NCI-H187 (cell line): ENCODE data around the gene TBC1D10B.
"Not testable (repeated sequence)": the region's sequence is repeated elsewhere in the genome, so short reads cannot be mapped to it uniquely, and the experiment has no call there.

Source experiments
- DNase-seq, 2 experiments: peaks; one replicate each; lab custom pipeline; 2025; lab: John Stamatoyannopoulos, UW

The TBC1D10B gene

DNA sequence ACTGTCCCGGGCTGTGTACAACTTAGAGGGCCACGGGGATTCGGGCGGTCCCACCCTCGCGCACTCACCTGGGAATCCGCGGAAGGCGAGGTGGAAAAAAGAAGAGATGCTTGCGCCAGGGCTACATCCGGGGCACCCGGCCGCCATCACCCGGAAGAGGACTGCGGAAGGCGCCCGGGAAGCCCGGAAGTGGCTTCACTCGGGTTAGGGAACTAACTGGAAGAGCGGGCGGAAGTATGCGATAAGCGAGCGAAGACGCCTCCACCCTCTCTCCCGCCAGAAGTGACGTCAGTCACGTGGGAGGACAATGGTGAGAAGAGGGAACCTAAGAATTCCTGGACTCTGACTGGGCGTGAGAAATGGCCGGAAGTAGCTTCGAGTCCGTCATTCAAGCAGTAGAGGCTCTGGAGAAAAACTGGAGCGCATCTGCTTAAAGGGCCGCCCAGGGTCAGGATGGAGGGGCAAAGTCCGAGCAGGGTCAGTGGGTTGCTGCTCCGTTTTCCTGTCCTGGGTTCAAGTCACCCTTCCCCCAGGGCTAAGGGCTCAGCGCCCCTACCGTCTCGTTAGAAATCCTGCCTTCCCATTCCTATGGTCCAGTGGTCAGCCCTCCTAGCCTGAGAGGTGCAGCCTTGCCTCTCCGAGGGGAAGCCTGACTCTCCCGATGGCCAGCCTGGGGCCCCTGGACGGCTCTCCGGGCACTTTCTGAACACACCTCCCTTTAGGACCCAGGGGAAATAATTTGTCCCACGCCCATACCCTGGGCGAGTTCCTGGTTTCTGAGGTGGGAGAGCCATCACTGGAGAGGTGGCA lies 14.9 kb downstream of the TBC1D10B start, which contains the start of gene CD2BP2:
CD2BP2 (minus strand) TSS at position 165 of the 810 bp plus-strand sequence. CDS start 627 bp downstream, outside the sequence.
- peak; percentile 74 to 86 for DNase-seq

- DNase-seq, result no peak
These were observed 15.7 kb downstream of the TBC1D10B start for GRCh38 chr16:30354423-30355143.

DNA sequence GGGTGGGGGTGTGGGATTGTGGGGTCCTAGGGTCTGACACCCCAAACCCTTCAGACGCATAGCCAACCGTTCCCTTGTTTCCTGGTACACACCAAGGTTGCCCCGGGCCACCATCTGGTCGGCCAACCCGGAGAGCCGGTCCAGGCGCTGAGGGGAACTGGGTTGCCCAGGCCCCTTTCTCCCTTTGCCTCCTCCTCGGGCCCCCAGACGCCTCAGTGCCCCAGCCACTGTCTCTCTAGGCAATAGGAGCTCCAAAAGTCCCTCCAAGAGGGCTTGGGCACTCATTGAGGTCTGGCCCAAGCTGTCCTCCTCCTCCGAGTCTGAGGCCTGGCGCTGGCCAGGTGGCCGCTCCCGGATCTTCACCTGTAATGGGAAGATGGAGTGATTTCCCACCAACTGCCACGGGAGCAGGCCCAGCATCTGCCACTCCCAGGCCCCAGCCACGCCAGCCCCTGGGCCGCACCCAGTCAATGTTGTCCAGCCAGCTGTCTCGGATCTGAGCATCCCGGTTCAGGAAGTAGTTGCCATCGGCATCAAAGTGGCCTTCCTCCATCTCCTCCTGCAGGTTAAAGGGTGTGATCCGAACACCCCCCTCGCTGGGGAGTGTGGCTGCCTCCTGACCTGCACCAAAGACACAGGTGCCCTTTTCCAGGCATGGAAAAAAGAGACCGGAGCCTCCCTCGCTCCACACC lies 16.7 kb downstream of the TBC1D10B start:
- DNase-seq, result no peak

DNA sequence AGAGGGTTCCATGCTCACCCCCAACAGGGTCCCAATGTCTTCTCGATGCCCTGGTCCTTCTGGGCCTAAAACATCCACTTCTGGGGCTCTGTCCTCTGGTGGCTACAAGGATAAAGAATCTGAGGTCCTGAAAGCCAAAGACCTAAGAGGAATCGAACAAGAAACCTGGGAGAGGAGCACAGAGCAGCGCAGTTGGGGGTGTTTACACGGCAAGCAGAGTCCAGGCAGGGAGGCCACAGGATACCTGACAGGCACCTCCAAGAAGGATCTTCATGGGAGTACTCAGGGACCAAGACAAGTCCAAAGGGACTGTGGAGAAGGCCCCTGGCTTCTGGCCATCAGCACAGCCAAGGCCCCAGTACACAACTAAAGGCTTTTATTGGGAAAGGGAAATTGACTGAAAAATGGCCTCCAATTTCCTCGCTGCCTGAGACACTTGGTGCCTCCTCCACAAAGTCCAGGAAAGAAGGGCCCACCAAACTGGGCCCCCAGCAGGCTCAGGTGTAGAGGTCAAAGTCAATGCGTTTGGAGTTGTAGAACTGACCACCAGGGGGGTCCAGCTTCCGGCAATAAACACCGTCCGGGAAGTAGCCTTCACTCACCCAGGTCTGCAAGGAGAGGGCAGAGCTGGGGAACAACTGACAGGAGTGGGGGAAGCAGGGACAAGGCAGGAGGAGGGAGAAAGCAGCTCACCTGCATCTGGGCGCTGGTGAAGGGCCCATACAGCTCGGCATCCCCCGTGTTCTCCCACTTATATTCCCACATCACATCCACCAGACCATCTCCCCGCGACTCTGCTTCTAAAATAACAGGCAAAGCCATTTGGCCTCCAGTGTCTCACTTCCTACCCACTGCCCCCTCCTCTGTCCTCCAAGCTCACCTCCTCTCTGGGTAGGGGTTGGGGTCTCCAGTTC lies 17.5 kb downstream of the TBC1D10B start:
- no peak for DNase-seq

- DNase-seq, result no peak
These were observed 18.5 kb downstream of the TBC1D10B start for GRCh38 chr16:30351586-30352419.

GRCh38 chr16:30351001-30351441 lies 19.3 kb downstream of the TBC1D10B start:
- no peak for DNase-seq

DNA sequence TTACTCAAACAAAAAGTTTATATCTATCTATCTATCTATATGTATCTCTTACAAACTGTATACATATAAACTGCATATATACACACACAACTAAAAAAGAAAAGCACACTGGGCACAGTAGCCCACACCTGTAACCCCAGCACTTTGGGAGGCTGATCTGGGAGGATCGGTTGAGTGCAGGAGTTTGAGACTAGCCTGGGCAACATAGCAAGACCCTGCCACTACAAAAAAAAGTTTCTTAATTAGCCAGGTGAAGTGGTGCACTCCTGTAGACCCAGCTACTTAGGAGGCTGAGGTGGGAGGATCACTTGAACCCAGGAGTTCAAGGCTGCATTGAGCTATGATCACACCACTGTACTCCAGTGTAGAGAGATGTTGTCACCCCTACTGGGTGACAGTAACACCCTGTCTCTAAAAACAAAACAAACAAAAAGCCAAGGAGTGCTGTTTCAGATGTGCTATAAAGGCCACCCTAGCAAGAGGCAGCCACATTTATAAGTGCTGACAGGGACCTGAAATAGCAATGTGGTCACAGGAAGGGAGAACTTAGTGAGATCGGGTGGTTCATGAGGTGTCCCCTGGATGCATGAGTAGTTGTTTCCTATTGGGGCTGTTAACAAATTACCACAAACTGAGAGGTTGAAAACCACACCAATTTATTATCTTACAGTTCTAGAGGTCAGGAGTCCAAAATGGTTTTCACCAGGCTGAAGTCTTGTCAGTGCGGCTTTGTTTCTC lies 20.0 kb downstream of the TBC1D10B start:
- DNase-seq, result no peak

- no peak for DNase-seq
These were observed 20.6 kb downstream of the TBC1D10B start for GRCh38 chr16:30349675-30350074.

GRCh38 chr16:30348929-30349328 lies 21.4 kb downstream of the TBC1D10B start:
- DNase-seq, result no peak

DNA sequence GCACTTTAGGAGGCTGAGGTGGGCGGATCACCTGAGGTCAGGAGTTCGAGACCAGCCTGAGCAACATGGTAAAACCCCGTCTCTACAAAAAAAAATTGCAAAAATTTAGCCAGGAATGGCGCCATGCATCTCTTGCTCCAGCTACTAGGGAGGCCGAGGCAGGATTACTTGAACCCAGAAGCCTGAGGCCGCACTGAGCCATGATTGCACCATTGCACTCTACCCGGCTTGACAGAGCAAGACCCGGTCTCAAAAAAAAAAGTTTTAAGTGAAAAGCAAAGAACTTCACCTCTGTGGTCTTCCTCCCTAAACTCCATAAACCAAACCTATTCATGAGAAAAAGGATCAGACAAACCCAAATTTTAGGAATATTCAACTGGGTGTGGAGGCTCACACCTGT lies 22.2 kb downstream of the TBC1D10B start:
- no peak for DNase-seq

DNA sequence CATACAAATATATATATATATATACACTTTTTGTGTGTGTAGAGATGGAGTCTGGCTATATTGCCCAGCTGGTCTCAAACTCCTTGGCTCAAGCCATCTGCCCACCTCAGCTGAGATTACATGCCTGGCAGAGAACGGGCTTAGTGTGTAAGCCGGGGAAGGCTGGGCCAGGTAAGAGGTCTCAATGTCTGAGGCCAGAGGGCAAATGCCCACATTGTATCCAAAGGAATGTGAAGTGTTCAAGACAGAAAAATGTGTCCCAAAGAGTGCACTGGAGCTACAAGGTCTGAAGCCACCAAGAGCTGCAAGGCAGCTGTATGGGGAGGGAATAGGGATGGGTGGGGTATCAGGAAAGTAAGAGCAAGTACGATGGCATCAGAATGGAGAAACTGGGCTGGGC lies 24.0 kb downstream of the TBC1D10B start:
- no peak for DNase-seq

- not testable (repeated sequence) for DNase-seq
These were observed 26.8 kb downstream of the TBC1D10B start for GRCh38 chr16:30343491-30343820.

- DNase-seq, result no peak
These were observed 27.4 kb downstream of the TBC1D10B start for GRCh38 chr16:30342751-30343490.

DNA sequence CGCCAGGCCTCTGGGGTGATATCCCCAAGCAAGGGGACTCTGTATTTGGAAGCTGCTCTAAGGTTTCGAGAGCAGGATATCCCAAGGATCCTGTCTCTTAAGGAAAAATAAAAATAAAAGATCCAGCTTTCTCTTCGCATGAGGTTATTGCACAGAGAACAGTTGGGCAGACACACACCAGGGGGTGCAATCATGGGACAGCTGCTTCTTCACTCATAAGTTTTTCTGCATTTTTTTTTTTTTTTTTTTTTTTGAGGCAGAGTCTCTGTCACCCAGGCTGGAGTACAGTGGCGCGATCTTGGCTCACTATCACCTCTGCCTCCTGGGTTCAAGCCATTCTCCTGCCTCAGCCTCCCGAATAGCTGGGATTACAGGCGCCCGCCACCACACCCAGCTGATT lies 28.3 kb downstream of the TBC1D10B start:
- not testable (repeated sequence) for DNase-seq

- no peak for DNase-seq
These were observed 29.7 kb downstream of the TBC1D10B start for GRCh38 chr16:30340621-30341020.

DNA sequence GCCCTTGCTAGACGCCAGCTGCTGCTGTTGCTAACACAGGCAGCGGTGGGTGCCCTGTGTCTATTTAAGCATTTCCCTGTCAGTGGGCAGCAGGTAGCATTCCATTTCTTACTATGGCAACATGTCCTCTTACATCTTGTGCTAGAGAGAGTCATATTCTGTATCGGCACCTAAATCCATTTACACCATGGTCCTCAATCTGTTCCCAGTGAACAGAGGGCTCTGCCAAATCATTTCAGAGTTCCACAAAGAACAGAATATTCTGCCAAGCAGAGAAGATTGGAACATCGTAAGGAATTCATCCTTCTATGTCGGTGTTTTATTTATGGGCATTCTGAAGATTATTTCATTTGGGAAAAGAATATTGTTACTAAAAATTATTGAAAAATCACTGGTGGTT lies 31.6 kb downstream of the TBC1D10B start:
- DNase-seq, result not testable (repeated sequence)

GRCh38 chr16:30337964-30338357 lies 32.3 kb downstream of the TBC1D10B start:
- DNase-seq, result not testable (repeated sequence)

GRCh38 chr16:30335598-30336474 lies 34.5 kb downstream of the TBC1D10B start:
- DNase-seq, result no peak
